ENCODE results near the gene PIAS3.

Gene PIAS3

DNA sequence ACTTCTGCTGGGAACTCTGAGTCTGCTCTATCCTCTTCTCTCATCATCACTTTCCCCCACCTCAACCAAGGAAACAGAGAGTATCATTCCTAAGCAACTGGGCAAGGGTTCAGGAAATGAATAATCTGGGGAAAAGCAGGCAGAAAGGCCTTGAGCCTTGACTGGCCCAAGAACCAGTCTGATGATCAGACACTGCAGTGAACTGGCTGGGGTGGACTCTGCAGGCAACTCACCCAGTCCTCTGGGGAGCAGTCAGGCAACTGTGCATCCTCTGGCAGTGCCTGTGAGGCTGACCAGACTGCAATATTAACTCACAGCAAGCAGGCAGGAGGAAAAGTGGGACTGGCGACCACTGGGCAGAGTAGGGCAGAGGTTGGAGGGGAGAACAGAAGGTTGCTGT is 25.8 kb upstream of the PIAS3 start:
- Histone ChIP-seq H3K27ac (replicated peaks) (no peak overlapping the region), H3K27me3 (ENCODE audit: insufficient read depth, poor library complexity, severe bottlenecking) (peaks cover 6% of the 10 kb centered on the region), H3K4me3 (replicated peaks; ENCODE audit: insufficient read depth, low read length) (no peak overlapping the region)
- no peak for DNase-seq (ENCODE audit: low read depth in 1 of 2, low spot score in 1 of 2)
- TF ChIP-seq, protein P1, sequence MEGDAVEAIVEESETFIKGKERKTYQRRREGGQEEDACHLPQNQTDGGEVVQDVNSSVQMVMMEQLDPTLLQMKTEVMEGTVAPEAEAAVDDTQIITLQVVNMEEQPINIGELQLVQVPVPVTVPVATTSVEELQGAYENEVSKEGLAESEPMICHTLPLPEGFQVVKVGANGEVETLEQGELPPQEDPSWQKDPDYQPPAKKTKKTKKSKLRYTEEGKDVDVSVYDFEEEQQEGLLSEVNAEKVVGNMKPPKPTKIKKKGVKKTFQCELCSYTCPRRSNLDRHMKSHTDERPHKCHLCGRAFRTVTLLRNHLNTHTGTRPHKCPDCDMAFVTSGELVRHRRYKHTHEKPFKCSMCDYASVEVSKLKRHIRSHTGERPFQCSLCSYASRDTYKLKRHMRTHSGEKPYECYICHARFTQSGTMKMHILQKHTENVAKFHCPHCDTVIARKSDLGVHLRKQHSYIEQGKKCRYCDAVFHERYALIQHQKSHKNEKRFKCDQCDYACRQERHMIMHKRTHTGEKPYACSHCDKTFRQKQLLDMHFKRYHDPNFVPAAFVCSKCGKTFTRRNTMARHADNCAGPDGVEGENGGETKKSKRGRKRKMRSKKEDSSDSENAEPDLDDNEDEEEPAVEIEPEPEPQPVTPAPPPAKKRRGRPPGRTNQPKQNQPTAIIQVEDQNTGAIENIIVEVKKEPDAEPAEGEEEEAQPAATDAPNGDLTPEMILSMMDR (IDR thresholded peaks at IDR 0.05; ENCODE audit: insufficient read depth, low read length): no peak
- no peak for TF ChIP-seq SPI1 (IDR thresholded peaks at IDR 0.05; ENCODE audit: borderline replicate concordance, low read depth)
- TF ChIP-seq REST (IDR thresholded peaks at IDR 0.05; ENCODE audit: insufficient replicate concordance, low read depth): no peak
- TF ChIP-seq POLR2AphosphoS5 (IDR thresholded peaks at IDR 0.05; ENCODE audit: low read depth): no peak
- no peak for TF ChIP-seq GABPA (IDR thresholded peaks at IDR 0.05; ENCODE audit: low read depth)

DNA sequence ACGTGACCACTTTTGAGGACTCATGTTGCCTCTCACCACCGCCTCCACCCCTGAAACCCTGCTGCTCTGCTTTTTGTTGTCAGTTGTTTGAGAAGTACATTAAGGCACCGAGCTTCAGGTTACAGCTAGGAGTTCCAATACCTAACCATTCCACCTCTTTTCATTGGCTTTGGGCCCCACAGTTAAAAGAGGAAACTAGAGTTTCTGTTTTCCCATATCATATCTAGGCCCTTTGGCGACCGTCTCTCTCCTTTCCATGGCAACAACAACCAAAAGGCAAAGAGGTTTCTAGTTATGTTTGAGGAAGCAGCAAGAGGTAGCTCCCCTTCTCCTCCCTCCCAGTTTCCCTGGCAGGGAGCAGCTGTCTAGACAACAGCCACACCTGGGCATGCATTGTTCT is 20.9 kb upstream of the PIAS3 start:
- DNase-seq (ENCODE audit: low read depth in 1 of 2, low spot score in 1 of 2): peak in 1 of 2 experiments; percentile 59
- no peaks in the 10 kb centered on the region for H3K27me3 ChIP-seq (ENCODE audit: insufficient read depth, poor library complexity, severe bottlenecking)
- no peak overlapping the region for H3K27ac ChIP-seq (replicated peaks)
- no peak overlapping the region for H3K4me3 ChIP-seq (replicated peaks; ENCODE audit: insufficient read depth, low read length)
- TF ChIP-seq REST (IDR thresholded peaks at IDR 0.05; ENCODE audit: insufficient replicate concordance, low read depth): no peak
- no peak for TF ChIP-seq POLR2AphosphoS5 (IDR thresholded peaks at IDR 0.05; ENCODE audit: low read depth)
- no peak for TF ChIP-seq SPI1 (IDR thresholded peaks at IDR 0.05; ENCODE audit: borderline replicate concordance, low read depth)
- no peak for TF ChIP-seq GABPA (IDR thresholded peaks at IDR 0.05; ENCODE audit: low read depth)
- TF ChIP-seq, protein P1 (IDR thresholded peaks at IDR 0.05; ENCODE audit: insufficient read depth, low read length): no peak

GRCh38 chr1:145878724-145879123 is 19.8 kb upstream of the PIAS3 start:
- Histone ChIP-seq H3K27ac (replicated peaks) (no peak overlapping the region), H3K27me3 (ENCODE audit: insufficient read depth, poor library complexity, severe bottlenecking) (no peaks in the 10 kb centered on the region), H3K4me3 (replicated peaks; ENCODE audit: insufficient read depth, low read length) (no peak overlapping the region)
- no peak for DNase-seq (ENCODE audit: low read depth in 1 of 2, low spot score in 1 of 2)
- TF ChIP-seq GABPA (IDR thresholded peaks at IDR 0.05; ENCODE audit: low read depth): no peak
- TF ChIP-seq, protein P1 (IDR thresholded peaks at IDR 0.05; ENCODE audit: insufficient read depth, low read length): no peak
- no peak for TF ChIP-seq POLR2AphosphoS5 (IDR thresholded peaks at IDR 0.05; ENCODE audit: low read depth)

- Histone ChIP-seq H3K27me3 (ENCODE audit: insufficient read depth, poor library complexity, severe bottlenecking) (no peaks in the 10 kb centered on the region), H3K27ac (replicated peaks) (no peak overlapping the region), H3K4me3 (replicated peaks; ENCODE audit: insufficient read depth, low read length) (no peak overlapping the region)
- no peak for TF ChIP-seq SPI1 (IDR thresholded peaks at IDR 0.05; ENCODE audit: borderline replicate concordance, low read depth)
- no peak for TF ChIP-seq GABPA (IDR thresholded peaks at IDR 0.05; ENCODE audit: low read depth)
- no peak for TF ChIP-seq POLR2AphosphoS5 (IDR thresholded peaks at IDR 0.05; ENCODE audit: low read depth)
- TF ChIP-seq, protein P1 (IDR thresholded peaks at IDR 0.05; ENCODE audit: insufficient read depth, low read length): no peak
- TF ChIP-seq REST (IDR thresholded peaks at IDR 0.05; ENCODE audit: insufficient replicate concordance, low read depth): no peak
- DNase-seq (ENCODE audit: low read depth in 1 of 2, low spot score in 1 of 2): no peak
Observed at GRCh38 chr1:145877923-145878486, 19.1 kb upstream of the PIAS3 start.

Measured in HL-60 (cell line).